ENCODE data around the gene TBX4.

- TF ChIP-seq CTCF (IDR thresholded peaks at IDR 0.05): no peak
- no peak for TF ChIP-seq ZFP36 (IDR thresholded peaks at IDR 0.05; ENCODE audit: borderline replicate concordance, partially characterized antibody)
- TF ChIP-seq FOSL2 (IDR thresholded peaks at IDR 0.05): no peak
- TF ChIP-seq FOSL2 (CRISPR knock-in tag; IDR thresholded peaks at IDR 0.05): no peak
- TF ChIP-seq NR3C1 (IDR thresholded peaks at IDR 0.05): no peak
- TF ChIP-seq RAD21 (conservative IDR thresholded peaks at IDR 0.05 in 1 of 2, IDR thresholded peaks at IDR 0.05 in 1 of 2): no peak
- no peak for TF ChIP-seq EP300 (IDR thresholded peaks at IDR 0.05)
- no peak for TF ChIP-seq REST (IDR thresholded peaks at IDR 0.05)
These were observed 36.0 kb upstream of the TBX4 start for GRCh38 chr17:61416211-61416539.

All from A549 (cell line).